WTC11 (cell line): ENCODE results near the gene RFX4. TPM values are rescaled to one million over a fixed set of nuclear protein-coding genes. Genes with fewer than 3 reads are reported as not detected.

ENCODE experiments used
- ATAC-seq: fragments of 200-7000 bp; cut with Tn5 transposase; 2 replicates; pipeline ENCODE4 v1.10.0; 2021; ENCODE audit warnings: mild to moderate bottlenecking, moderate library complexity
- CTCF ChIA-PET: fragments of 300-600 bp; sonication (Branson Sonifier 250); formaldehyde crosslinking; loops from one replicate; lab custom pipeline; 2021; ENCODE audit warnings: antibody characterized with exemption; lab: Charles Lee
- POLR2A ChIA-PET: fragments of 350-600 bp; sonication (Branson Sonifier 250); formaldehyde crosslinking; loops from one replicate; lab custom pipeline; 2021; ENCODE audit warnings: antibody characterized with exemption; lab: Charles Lee
- DNase-seq: peaks from one replicate; pipeline ENCODE4 v3.0.0; 2021; ENCODE audit warnings: low spot score
- H3K27ac Mint-ChIP-seq: 2 replicates; pipeline ENCODE4 v1.8.0; 2021; ENCODE audit warnings: mixed read lengths
- H3K27me3 Mint-ChIP-seq: 2 replicates; pipeline ENCODE4 v1.8.0; 2021; ENCODE audit warnings: low read depth, mild to moderate bottlenecking, moderate library complexity, mixed read lengths
- H3K36me3 Mint-ChIP-seq: 2 replicates; pipeline ENCODE4 v1.8.0; 2021; ENCODE audit warnings: mixed read lengths
- H3K4me1 Mint-ChIP-seq: 2 replicates; pipeline ENCODE4 v1.8.0; 2022; ENCODE audit warnings: mixed read lengths
- H3K4me3 Mint-ChIP-seq: 2 replicates; pipeline ENCODE4 v1.8.0; 2021; ENCODE audit warnings: mild to moderate bottlenecking, moderate library complexity, mixed read lengths
- H3K9me3 Mint-ChIP-seq: 2 replicates; pipeline ENCODE4 v1.8.0; 2021; ENCODE audit warnings: mixed read lengths
- ATF1 ChIP-seq: sonication (generic); formaldehyde crosslinking; IDR thresholded peaks from 2 replicates; pipeline ENCODE4 v1.8.1; 2023; ENCODE audit warnings: mild to moderate bottlenecking, moderate library complexity, missing genetic modification reagents
- CREM ChIP-seq: sonication (generic); formaldehyde crosslinking; IDR thresholded peaks from 2 replicates; pipeline ENCODE4 v1.8.1; 2022; ENCODE audit warnings: mild to moderate bottlenecking, missing genetic modification reagents, moderate library complexity
- JUN ChIP-seq: sonication (generic); formaldehyde crosslinking; IDR thresholded peaks from 2 replicates; pipeline ENCODE4 v1.8.0; 2023; ENCODE audit warnings: mild to moderate bottlenecking, missing genetic modification reagents
- MLX ChIP-seq: sonication (generic); formaldehyde crosslinking; IDR thresholded peaks from 2 replicates; pipeline ENCODE4 v1.8.1; 2023; ENCODE audit warnings: mild to moderate bottlenecking, missing genetic modification reagents, moderate library complexity
- RORB ChIP-seq: fragments of 250-450 bp; sonication (Bioruptor Pico); IDR thresholded peaks from 2 replicates; pipeline ENCODE4 v1.9.0; 2021; ENCODE audit warnings: mild to moderate bottlenecking
- ZMAT4 ChIP-seq: fragments of 250-450 bp; sonication (Bioruptor Pico); IDR thresholded peaks from 2 replicates; pipeline ENCODE4 v1.9.0; 2021; ENCODE audit warnings: mild to moderate bottlenecking
- ZNF219 ChIP-seq: sonication (generic); formaldehyde crosslinking; IDR thresholded peaks from 2 replicates; pipeline ENCODE4 v1.8.0; 2023; ENCODE audit warnings: missing genetic modification reagents, mild to moderate bottlenecking, borderline replicate concordance
- ZNF423 ChIP-seq: fragments of 250-450 bp; sonication (Bioruptor Pico); IDR thresholded peaks from 2 replicates; pipeline ENCODE4 v2.1.2; 2022; ENCODE audit warnings: mild to moderate bottlenecking, moderate library complexity
- ZNF671 ChIP-seq: fragments of 250-450 bp; sonication (Bioruptor Pico); IDR thresholded peaks from 2 replicates; pipeline ENCODE4 v1.8.0; 2021; ENCODE audit warnings: mild to moderate bottlenecking
- total RNA-seq: library from RNA; stranded (reverse); gene quantifications from 3 replicates; pipeline ENCODE4 v1.2.3, GENCODE V29; 2021
- TF ChIP-seq, protein P1 (sequence below): sonication (generic); formaldehyde crosslinking; IDR thresholded peaks from 2 replicates; pipeline ENCODE4 v1.8.1; 2023; ENCODE audit warnings: mild to moderate bottlenecking, missing genetic modification reagents, moderate library complexity
- TF ChIP-seq, protein P2 (sequence below): fragments of 250-450 bp; sonication (Bioruptor Pico); IDR thresholded peaks from 2 replicates; pipeline ENCODE4 v1.9.0; 2021; ENCODE audit warnings: mild to moderate bottlenecking

Gene RFX4
- total RNA-seq, 1 experiment from 2014 or later = 0.26 TPM

DNA sequence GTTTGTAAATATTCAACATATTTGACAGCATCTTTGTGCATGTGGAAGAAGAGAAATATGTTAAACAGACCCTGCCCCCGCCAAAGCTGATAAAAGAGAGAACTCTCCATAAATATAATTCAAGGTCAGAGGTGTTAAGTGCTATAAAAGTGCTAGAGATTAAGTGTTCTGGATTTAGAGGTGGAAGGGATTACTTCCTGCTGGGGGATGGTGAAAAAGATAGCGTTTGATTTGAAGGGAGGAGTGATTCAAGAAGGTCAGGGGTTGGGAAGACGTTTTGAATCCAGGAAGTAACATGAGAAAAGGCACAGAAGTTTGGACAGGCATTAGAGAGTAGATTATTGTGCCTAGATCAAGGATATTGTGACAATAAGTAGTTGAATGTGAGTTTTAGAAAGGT is 221.9 kb downstream of the RFX4 start:
- DNase-seq (no peak), ATAC-seq (no peak)
- TF ChIP-seq ATF1 = no peak
- no peak for TF ChIP-seq ZMAT4 (CRISPR knock-in tag)
- TF ChIP-seq, protein P1, sequence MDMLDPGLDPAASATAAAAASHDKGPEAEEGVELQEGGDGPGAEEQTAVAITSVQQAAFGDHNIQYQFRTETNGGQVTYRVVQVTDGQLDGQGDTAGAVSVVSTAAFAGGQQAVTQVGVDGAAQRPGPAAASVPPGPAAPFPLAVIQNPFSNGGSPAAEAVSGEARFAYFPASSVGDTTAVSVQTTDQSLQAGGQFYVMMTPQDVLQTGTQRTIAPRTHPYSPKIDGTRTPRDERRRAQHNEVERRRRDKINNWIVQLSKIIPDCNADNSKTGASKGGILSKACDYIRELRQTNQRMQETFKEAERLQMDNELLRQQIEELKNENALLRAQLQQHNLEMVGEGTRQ (CRISPR knock-in tag) = no peak
- TF ChIP-seq, protein P2, sequence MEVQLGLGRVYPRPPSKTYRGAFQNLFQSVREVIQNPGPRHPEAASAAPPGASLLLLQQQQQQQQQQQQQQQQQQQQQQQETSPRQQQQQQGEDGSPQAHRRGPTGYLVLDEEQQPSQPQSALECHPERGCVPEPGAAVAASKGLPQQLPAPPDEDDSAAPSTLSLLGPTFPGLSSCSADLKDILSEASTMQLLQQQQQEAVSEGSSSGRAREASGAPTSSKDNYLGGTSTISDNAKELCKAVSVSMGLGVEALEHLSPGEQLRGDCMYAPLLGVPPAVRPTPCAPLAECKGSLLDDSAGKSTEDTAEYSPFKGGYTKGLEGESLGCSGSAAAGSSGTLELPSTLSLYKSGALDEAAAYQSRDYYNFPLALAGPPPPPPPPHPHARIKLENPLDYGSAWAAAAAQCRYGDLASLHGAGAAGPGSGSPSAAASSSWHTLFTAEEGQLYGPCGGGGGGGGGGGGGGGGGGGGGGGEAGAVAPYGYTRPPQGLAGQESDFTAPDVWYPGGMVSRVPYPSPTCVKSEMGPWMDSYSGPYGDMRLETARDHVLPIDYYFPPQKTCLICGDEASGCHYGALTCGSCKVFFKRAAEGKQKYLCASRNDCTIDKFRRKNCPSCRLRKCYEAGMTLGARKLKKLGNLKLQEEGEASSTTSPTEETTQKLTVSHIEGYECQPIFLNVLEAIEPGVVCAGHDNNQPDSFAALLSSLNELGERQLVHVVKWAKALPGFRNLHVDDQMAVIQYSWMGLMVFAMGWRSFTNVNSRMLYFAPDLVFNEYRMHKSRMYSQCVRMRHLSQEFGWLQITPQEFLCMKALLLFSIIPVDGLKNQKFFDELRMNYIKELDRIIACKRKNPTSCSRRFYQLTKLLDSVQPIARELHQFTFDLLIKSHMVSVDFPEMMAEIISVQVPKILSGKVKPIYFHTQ (CRISPR knock-in tag) = no peak
- TF ChIP-seq ZNF423 (CRISPR knock-in tag) = no peak
- TF ChIP-seq RORB = no peak
- TF ChIP-seq CREM (CRISPR knock-in tag) = no peak
- TF ChIP-seq MLX (CRISPR knock-in tag) = no peak
- TF ChIP-seq ZNF219 (CRISPR knock-in tag) = no peak
- no peak for TF ChIP-seq JUN (CRISPR knock-in tag)
- no peak for TF ChIP-seq ZNF671
- Mint-ChIP-seq H3K4me1 (peaks cover 7% of the 10 kb centered on the region; the same call in 1 of the 2 replicates), H3K27me3 (no peaks in the 10 kb centered on the region), H3K9me3 (no peaks in the 10 kb centered on the region), H3K4me3 (no peak overlapping the region), H3K27ac (peak overlapping the region; percentile 19), H3K36me3 (peaks cover 14% of the 10 kb centered on the region)
- CTCF ChIA-PET = no interaction called here
- POLR2A ChIA-PET = no interaction called here

Other genes with a start within 250 kb of the RFX4 start
- 9.0 to 10.2 TPM (median 9.4 TPM) in 3 replicates for gene POLR3B, start 225.3 kb upstream of the RFX4 start, total RNA-seq
- gene RIC8B, start 191.7 kb downstream of the RFX4 start, total RNA-seq = 14.5 to 20.2 TPM (median 17.3 TPM) in 3 replicates